ENCODE measurements around the gene COA1. TPM values are rescaled to one million over a fixed set of nuclear protein-coding genes. Genes with fewer than 3 reads are reported as not detected.
"Not testable (repeated sequence)": the region's sequence is repeated elsewhere in the genome, so short reads cannot be mapped to it uniquely, and the experiment has no call there.

The COA1 gene
- polyA plus RNA-seq, 3 donors from 2014 or later: 48.2 to 99.7 (median 77.1) TPM

GRCh38 chr7:43679210-43680068, 49.9 kb downstream of the COA1 start:
- Mint-ChIP-seq H3K4me1 (peaks cover 46 to 88% of the 10 kb centered on the region in 2 donors), H3K36me3 (peaks cover 0 to 2% (median 0%) of the 10 kb centered on the region in 3 donors), H3K27ac (peak overlapping the region; percentile 61 to 89 (median 80)), H3K9me3 (no peaks in the 10 kb centered on the region), H3K27me3 (ENCODE audit: low read depth in 3 of 3) (peaks cover 0 to 1% (median 0%) of the 10 kb centered on the region in 3 donors), H3K4me3 (peak overlapping the region; percentile 5 to 67 (median 31))
- DNase-seq: no peak

GRCh38 chr7:43678315-43678714, 51.0 kb downstream of the COA1 start:
- DNase-seq: peak in 1 of 3 donors; percentile 25
- Mint-ChIP-seq H3K36me3 (peaks cover 0 to 2% (median 0%) of the 10 kb centered on the region in 3 donors), H3K9me3 (peaks cover 0 to 3% (median 0%) of the 10 kb centered on the region in 6 donors), H3K27ac (peak overlapping the region; percentile 66 to 92 (median 82)), H3K4me3 (peak overlapping the region; percentile 40 to 74 (median 67)), H3K4me1 (peaks cover 55 to 88% of the 10 kb centered on the region in 2 donors), H3K27me3 (ENCODE audit: low read depth in 3 of 3) (peaks cover 0 to 1% (median 0%) of the 10 kb centered on the region in 3 donors)

GRCh38 chr7:43677864-43678263, 51.5 kb downstream of the COA1 start:
- H3K27ac Mint-ChIP-seq: peak overlapping the region in 5 of 6 donors; percentile 66 to 92 (median 83)
- H3K36me3 Mint-ChIP-seq: peaks cover 0 to 2% (median 0%) of the 10 kb centered on the region in 3 donors
- H3K4me1 Mint-ChIP-seq: peaks cover 59 to 89% of the 10 kb centered on the region in 2 donors
- H3K9me3 Mint-ChIP-seq: peaks cover 0 to 5% (median 0%) of the 10 kb centered on the region in 6 donors
- peak overlapping the region; percentile 40 to 74 (median 67) for H3K4me3 Mint-ChIP-seq
- H3K27me3 Mint-ChIP-seq (ENCODE audit: low read depth in 3 of 3): peaks cover 0 to 1% (median 0%) of the 10 kb centered on the region in 3 donors
- no peak for DNase-seq

DNA sequence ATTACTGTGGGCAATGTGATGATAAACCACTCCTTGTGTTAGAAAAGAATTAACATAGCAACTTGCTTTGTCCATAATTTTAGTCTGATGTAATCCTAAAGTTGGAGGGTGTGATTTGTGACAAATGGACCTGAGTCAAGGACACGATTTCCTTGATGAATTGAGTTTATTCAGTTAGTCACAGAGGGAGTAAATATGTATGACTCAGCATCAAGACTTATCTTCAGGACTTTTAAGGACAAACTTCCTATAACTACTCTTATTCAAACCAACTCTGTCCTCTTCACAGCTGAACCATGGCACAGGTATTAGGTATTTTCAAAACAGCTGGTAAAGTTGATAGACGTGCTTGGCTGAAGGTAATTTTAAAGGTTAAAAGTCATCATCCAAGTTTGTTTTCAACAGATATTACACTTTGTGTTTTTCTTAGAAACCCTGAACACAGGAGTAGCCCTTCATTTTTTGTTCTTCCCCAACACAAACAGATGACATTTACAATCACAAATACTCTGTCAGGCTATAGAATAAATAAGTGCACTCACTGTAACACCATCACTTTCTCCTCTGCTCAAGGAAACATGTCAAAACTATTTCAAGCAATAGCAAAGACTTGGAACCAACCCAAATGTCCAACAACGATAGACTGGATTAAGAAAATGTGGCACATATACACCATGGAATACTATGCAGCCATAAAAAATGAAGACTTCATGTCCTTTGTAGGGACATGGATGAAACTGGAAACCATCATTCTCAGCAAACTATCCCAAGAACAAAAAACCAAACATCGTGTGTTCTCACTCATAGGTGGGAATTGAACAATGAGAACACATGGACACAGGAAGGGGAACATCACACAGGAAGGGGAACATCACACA, 54.5 kb downstream of the COA1 start:
- DNase-seq: no peak
- Mint-ChIP-seq H3K4me1 (peaks cover 77 to 89% of the 10 kb centered on the region in 2 donors), H3K27me3 (ENCODE audit: low read depth in 3 of 3) (peaks cover 0 to 1% (median 0%) of the 10 kb centered on the region in 3 donors), H3K27ac (peak overlapping the region in 4 of 6 donors; percentile 22 to 82 (median 54)), H3K9me3 (peaks cover 0 to 8% (median 1%) of the 10 kb centered on the region in 6 donors), H3K36me3 (peaks cover 2 to 12% (median 7%) of the 10 kb centered on the region in 3 donors), H3K4me3 (peak overlapping the region in 1 of 5 donors; percentile 10)

DNA sequence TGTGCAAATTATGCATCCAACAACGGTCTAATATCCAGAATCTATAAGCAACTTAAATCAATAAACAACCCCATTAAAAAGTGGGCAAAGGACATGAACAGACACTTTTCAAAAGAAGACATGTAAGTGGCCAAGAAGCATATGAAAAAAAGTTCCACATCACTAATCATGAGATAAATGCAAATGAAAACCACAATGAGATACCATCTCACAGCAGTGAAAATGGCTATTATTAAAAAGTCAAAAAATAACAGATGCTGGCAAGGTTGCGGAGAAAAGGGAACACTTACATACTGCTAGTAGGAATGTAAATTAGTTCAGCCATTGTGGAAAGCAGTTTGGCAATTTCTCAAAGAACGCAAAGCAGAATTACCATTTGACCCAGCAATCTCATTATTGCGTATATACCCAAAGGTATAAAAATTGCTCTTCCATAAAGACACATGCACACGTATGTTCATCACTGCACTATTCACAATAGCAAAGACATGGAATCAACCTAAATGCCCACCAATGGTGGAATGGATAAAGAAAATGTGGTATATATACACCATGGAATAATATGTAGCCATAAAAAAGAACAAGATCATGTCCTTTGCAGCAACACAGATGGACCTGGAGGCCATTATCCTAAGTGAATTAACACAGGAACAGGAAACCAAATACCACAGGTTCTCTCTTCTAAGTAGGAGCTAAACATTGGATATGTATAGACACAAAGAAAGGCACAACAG, 55.9 kb downstream of the COA1 start:
- peak overlapping the region in 1 of 6 donors; percentile 68 for H3K27ac Mint-ChIP-seq
- H3K27me3 Mint-ChIP-seq (ENCODE audit: low read depth in 3 of 3); DNase-seq; H3K9me3 Mint-ChIP-seq; H3K4me3 Mint-ChIP-seq: not testable (repeated sequence)
- H3K4me1 Mint-ChIP-seq: peaks cover 72 to 80% of the 10 kb centered on the region in 2 donors
- peaks cover 2 to 12% (median 7%) of the 10 kb centered on the region in 3 donors for H3K36me3 Mint-ChIP-seq

DNA sequence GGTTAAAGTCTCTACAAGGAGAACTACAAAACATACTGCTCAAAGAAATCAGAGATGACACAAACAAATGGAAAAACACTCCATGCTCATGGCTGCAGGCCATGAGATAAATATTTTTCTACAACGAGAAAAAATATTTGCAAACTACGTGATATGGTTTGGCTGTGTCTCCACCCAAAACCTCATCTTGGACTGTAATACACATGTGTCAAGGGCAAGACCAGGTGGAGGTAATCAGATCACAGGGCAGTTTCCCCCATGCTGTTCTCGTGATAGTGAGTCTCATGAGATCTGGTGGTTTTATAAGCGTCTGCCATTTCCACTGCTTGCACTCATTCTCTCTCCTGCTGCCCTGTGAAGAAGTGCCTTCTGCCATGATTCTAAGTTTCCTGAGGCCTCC, 57.8 kb downstream of the COA1 start:
- peaks cover 0 to 8% (median 1%) of the 10 kb centered on the region in 6 donors for H3K9me3 Mint-ChIP-seq
- peak overlapping the region; percentile 8 to 53 (median 46) for H3K4me3 Mint-ChIP-seq
- H3K36me3 Mint-ChIP-seq: peaks cover 5 to 18% (median 11%) of the 10 kb centered on the region in 3 donors
- peaks cover 0 to 1% (median 0%) of the 10 kb centered on the region in 3 donors for H3K27me3 Mint-ChIP-seq (ENCODE audit: low read depth in 3 of 3)
- no peak for DNase-seq
- H3K27ac Mint-ChIP-seq: peak overlapping the region in 5 of 6 donors; percentile 57 to 88 (median 77)
- H3K4me1 Mint-ChIP-seq: peaks cover 62 to 76% of the 10 kb centered on the region in 2 donors

DNA sequence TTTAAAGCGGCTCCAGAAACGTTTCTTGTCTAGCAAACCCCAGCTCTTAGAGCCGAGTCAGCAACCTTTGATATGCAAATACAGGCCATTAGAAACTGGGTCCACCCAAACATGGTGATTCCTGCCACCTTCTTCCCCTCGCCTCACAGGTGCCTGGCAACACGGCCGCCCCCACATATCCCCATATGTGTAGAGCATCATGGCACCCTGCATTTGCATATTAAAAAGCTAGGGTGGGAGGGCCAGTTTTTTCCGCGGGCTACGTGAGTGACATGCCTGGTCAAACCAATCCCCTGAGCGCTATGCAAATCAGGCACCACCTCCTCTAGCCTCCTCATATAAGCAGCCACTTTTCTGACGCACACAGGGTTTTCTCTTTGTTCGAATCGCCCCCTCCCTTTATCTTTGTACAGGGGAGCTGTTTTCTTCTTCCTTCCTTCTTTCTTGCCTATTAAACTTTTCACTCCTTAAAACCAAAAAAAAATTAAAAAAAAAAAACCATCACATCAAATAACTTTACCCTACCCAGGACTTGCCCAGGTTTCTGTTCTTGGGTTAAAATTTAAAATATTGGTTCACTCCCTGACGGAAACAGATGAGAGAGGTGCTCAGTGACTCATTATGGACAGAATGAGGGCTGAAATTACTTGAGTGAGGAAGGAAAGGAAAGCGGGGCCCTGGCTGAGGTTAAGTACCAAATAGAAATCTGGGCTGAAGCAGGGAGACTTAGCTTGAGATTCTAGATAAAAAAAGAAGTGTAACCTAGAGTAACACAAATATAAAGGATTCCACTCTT, 59.8 kb downstream of the COA1 start:
- peaks cover 67 to 82% of the 10 kb centered on the region in 2 donors for H3K4me1 Mint-ChIP-seq
- no peaks in the 10 kb centered on the region for H3K27me3 Mint-ChIP-seq (ENCODE audit: low read depth in 3 of 3)
- peaks cover 3 to 18% (median 17%) of the 10 kb centered on the region in 3 donors for H3K36me3 Mint-ChIP-seq
- DNase-seq: no peak
- peaks cover 0 to 8% (median 1%) of the 10 kb centered on the region in 6 donors for H3K9me3 Mint-ChIP-seq
- H3K4me3 Mint-ChIP-seq: peak overlapping the region in 1 of 5 donors; percentile 18
- no peak overlapping the region for H3K27ac Mint-ChIP-seq

- H3K36me3 Mint-ChIP-seq: peaks cover 3 to 18% (median 17%) of the 10 kb centered on the region in 3 donors
- peaks cover 0 to 7% (median 1%) of the 10 kb centered on the region in 6 donors for H3K9me3 Mint-ChIP-seq
- no peak overlapping the region for H3K27ac Mint-ChIP-seq
- H3K4me3 Mint-ChIP-seq: no peak overlapping the region
- H3K27me3 Mint-ChIP-seq (ENCODE audit: low read depth in 3 of 3): no peaks in the 10 kb centered on the region
- peaks cover 54 to 72% of the 10 kb centered on the region in 2 donors for H3K4me1 Mint-ChIP-seq
- DNase-seq: no peak
Observed at GRCh38 chr7:43668035-43668434, 61.3 kb downstream of the COA1 start.

GRCh38 chr7:43666938-43667337, 62.4 kb downstream of the COA1 start:
- Mint-ChIP-seq H3K4me1 (peaks cover 47 to 61% of the 10 kb centered on the region in 2 donors), H3K4me3 (no peak overlapping the region), H3K27me3 (ENCODE audit: low read depth in 3 of 3) (no peaks in the 10 kb centered on the region)

GRCh38 chr7:43664681-43665080, 64.6 kb downstream of the COA1 start:
- peak overlapping the region in 3 of 6 donors; percentile 13 to 68 (median 34) for H3K27ac Mint-ChIP-seq

More at GRCh38 chr7:43666938-43667337, 62.4 kb downstream of the COA1 start:
- H3K36me3 Mint-ChIP-seq: peaks cover 3 to 14% (median 13%) of the 10 kb centered on the region in 3 donors
- peak overlapping the region in 3 of 6 donors; percentile 7 to 36 (median 35) for H3K27ac Mint-ChIP-seq
- H3K9me3 Mint-ChIP-seq: peaks cover 0 to 3% (median under 1%) of the 10 kb centered on the region in 6 donors
- no peak for DNase-seq

DNA sequence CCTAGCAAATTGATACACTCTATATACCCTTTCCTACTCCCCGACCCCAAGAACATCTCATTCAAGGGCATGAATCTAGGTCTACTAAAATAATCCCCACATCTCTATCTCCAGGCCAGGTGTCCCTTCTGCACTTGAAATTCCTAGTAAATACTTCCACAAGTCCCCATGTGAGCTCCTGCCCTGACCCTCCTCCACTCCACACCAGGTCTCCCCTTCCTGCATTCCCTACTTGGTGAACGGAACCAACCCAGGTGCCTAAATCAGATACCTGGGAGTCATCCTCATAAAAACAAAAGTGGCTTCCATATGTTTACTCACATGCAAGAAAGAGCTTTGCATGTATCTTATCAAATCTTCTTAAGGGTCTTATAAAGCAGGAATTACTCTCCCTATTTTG, 69.2 kb downstream of the COA1 start:
- DNase-seq: no peak
- Mint-ChIP-seq H3K27me3 (ENCODE audit: low read depth in 3 of 3) (no peaks in the 10 kb centered on the region), H3K27ac (peak overlapping the region; percentile 55 to 85 (median 62)), H3K4me3 (peak overlapping the region; percentile 29 to 63 (median 57)), H3K4me1 (peaks cover 52 to 66% of the 10 kb centered on the region in 2 donors), H3K9me3 (no peaks in the 10 kb centered on the region), H3K36me3 (peaks cover 0 to 10% (median 4%) of the 10 kb centered on the region in 3 donors)

More at GRCh38 chr7:43664681-43665080, 64.6 kb downstream of the COA1 start:
- peaks cover 3 to 10% (median 6%) of the 10 kb centered on the region in 3 donors for H3K36me3 Mint-ChIP-seq
- no peaks in the 10 kb centered on the region for H3K27me3 Mint-ChIP-seq (ENCODE audit: low read depth in 3 of 3)
- H3K4me1 Mint-ChIP-seq: peaks cover 40 to 54% of the 10 kb centered on the region in 2 donors
- H3K4me3 Mint-ChIP-seq: no peak overlapping the region
- no peak for DNase-seq
- H3K9me3 Mint-ChIP-seq: no peaks in the 10 kb centered on the region

DNA sequence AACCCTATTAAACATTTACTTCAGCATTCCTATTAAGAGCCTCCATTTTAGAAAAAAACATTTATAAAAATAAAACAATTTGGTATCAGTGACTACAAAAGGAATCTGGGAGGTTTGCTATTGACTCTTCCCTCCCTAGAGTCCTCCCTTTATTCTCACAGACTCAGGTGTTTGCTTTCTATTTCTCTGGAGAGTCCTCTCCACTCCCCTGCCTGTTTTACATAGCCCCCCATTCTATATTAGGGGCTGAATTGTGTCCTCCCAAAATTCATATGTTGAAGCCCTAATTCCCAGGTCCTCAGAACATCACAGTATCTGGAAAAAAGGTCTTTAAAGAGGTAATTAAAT, 69.8 kb downstream of the COA1 start:
- Mint-ChIP-seq H3K4me1 (peaks cover 48 to 60% of the 10 kb centered on the region in 2 donors), H3K4me3 (peak overlapping the region; percentile 29 to 63 (median 57)), H3K27ac (peak overlapping the region; percentile 55 to 85 (median 62)), H3K27me3 (ENCODE audit: low read depth in 3 of 3) (no peaks in the 10 kb centered on the region), H3K9me3 (no peaks in the 10 kb centered on the region), H3K36me3 (peaks cover 0 to 10% (median 4%) of the 10 kb centered on the region in 3 donors)
- DNase-seq: no peak

Measured in immature natural killer cell (primary cell).